HEK293 (cell line): ENCODE results near the gene TIGD4.

Experiments
- CTCF ChIA-PET: fragments of 350-600 bp; formaldehyde crosslinking; extraction: SDS; loops from one replicate; lab custom pipeline; 2021; ENCODE audit warnings: antibody characterized with exemption; lab: Yijun Ruan, JAX
- POLR2A ChIA-PET: fragments of 300-600 bp; formaldehyde crosslinking; extraction: SDS; loops from one replicate; lab custom pipeline; 2020; ENCODE audit warnings: antibody characterized with exemption, inconsistent platforms; lab: Yijun Ruan, JAX
- H3K27ac ChIP-seq: fragments of 200-500 bp; sonication (Bioruptor generic); 2 replicates; pipeline ENCODE4 v1.5.1; 2014; ENCODE audit warnings: low read depth, low read length, control low read depth, inconsistent platforms; ENCODE audit errors: extremely low read depth
- H3K36me3 ChIP-seq, 2 experiments: fragments of 200-500 bp in 1 of 2; sonication (Bioruptor generic) in 1 of 2; 1 replicate in 1 of 2; 2 replicates in 1 of 2; pipeline ENCODE4 v1.5.1; 2014 to 2017; ENCODE audit warnings: inconsistent platforms in 2 of 2, low read length in 2 of 2; ENCODE audit not compliant: control insufficient read depth in 2 of 2, insufficient read depth in 1 of 2
- H3K4me1 ChIP-seq: fragments of 200-500 bp; sonication (Bioruptor generic); 2 replicates; pipeline ENCODE4 v1.5.1; 2014; ENCODE audit warnings: mild to moderate bottlenecking, low read length, inconsistent platforms; ENCODE audit not compliant: control insufficient read depth, insufficient read depth
- H3K4me3 ChIP-seq: 2 replicates; pipeline ENCODE4 v1.5.1; 2011; ENCODE audit warnings: low read depth, mild to moderate bottlenecking, control low read depth, low read length, moderate library complexity
- H3K9me3 ChIP-seq: fragments of 200-500 bp; sonication (Bioruptor generic); 2 replicates; pipeline ENCODE4 v1.5.1; 2014; ENCODE audit warnings: low read depth, low read length, inconsistent platforms; ENCODE audit not compliant: control insufficient read depth, insufficient read depth
- GLI2 ChIP-seq: fragments of 450-650 bp; formaldehyde crosslinking; IDR thresholded peaks from 2 replicates; pipeline ENCODE4; 2017; ENCODE audit warnings: missing biosample characterization, missing genetic modification characterization, low read depth, borderline replicate concordance
- MZF1 ChIP-seq: fragments of 450-650 bp; formaldehyde crosslinking; IDR thresholded peaks from 2 replicates; pipeline ENCODE4 v1.5.1; 2017; ENCODE audit warnings: missing biosample characterization, missing genetic modification characterization, borderline replicate concordance
- REPIN1 ChIP-seq: fragments of 450-650 bp; formaldehyde crosslinking; IDR thresholded peaks from 2 replicates; pipeline ENCODE4 v1.5.1; 2017; ENCODE audit warnings: missing biosample characterization, missing genetic modification characterization, low read depth
- ZFP37 ChIP-seq: fragments of 450-650 bp; formaldehyde crosslinking; IDR thresholded peaks from 2 replicates; pipeline ENCODE4 v1.5.1; 2016; ENCODE audit warnings: missing biosample characterization, missing genetic modification characterization
- ZNF223 ChIP-seq: fragments of 450-650 bp; formaldehyde crosslinking; IDR thresholded peaks from 2 replicates; pipeline ENCODE4 v1.5.1; 2016; ENCODE audit warnings: missing biosample characterization, missing genetic modification characterization
- ZNF311 ChIP-seq: fragments of 450-650 bp; formaldehyde crosslinking; IDR thresholded peaks from 2 replicates; pipeline ENCODE4 v1.5.1; 2017; ENCODE audit warnings: missing biosample characterization, missing genetic modification characterization, borderline replicate concordance
- ZNF514 ChIP-seq: fragments of 450-650 bp; formaldehyde crosslinking; IDR thresholded peaks from 2 replicates; pipeline ENCODE4 v1.5.1; 2016; ENCODE audit warnings: missing biosample characterization, missing genetic modification characterization
- ZNF558 ChIP-seq: fragments of 450-650 bp; formaldehyde crosslinking; IDR thresholded peaks from 2 replicates; pipeline ENCODE4 v1.5.1; 2016; ENCODE audit warnings: missing biosample characterization, missing genetic modification characterization
- ZNF571 ChIP-seq: fragments of 450-650 bp; formaldehyde crosslinking; IDR thresholded peaks from 2 replicates; pipeline ENCODE4 v1.5.0; 2017; ENCODE audit warnings: missing biosample characterization, missing genetic modification characterization
- ZNF830 ChIP-seq: fragments of 450-650 bp; IDR thresholded peaks from 2 replicates; pipeline ENCODE4 v1.5.0; 2018; ENCODE audit warnings: missing biosample characterization, missing genetic modification characterization, low read depth, mild to moderate bottlenecking, moderate library complexity
- ZNF843 ChIP-seq: fragments of 450-650 bp; formaldehyde crosslinking; IDR thresholded peaks from 2 replicates; pipeline ENCODE4 v1.5.1; 2016; ENCODE audit warnings: missing biosample characterization, missing genetic modification characterization
- ZSCAN16 ChIP-seq: fragments of 450-650 bp; formaldehyde crosslinking; IDR thresholded peaks from 2 replicates; pipeline ENCODE4 v1.5.1; 2016; ENCODE audit warnings: missing biosample characterization, missing genetic modification characterization
- TF ChIP-seq, protein P1 (sequence below): fragments of 450-650 bp; formaldehyde crosslinking; IDR thresholded peaks from 2 replicates; pipeline ENCODE4 v1.5.0; 2017; ENCODE audit warnings: missing biosample characterization, missing genetic modification characterization, borderline replicate concordance
- TF ChIP-seq, protein P2 (sequence below): fragments of 450-650 bp; formaldehyde crosslinking; IDR thresholded peaks from 2 replicates; pipeline ENCODE4 v1.5.1; 2016; ENCODE audit warnings: missing biosample characterization, missing genetic modification characterization
- TF ChIP-seq, protein P3 (sequence below): fragments of 450-650 bp; formaldehyde crosslinking; IDR thresholded peaks from 2 replicates; pipeline ENCODE4 v1.5.1; 2016; ENCODE audit warnings: missing biosample characterization, missing genetic modification characterization
- TF ChIP-seq, protein P4 (sequence below): fragments of 450-650 bp; formaldehyde crosslinking; IDR thresholded peaks from 2 replicates; pipeline ENCODE4 v1.5.1; 2016; ENCODE audit warnings: missing biosample characterization, missing genetic modification characterization
- TF ChIP-seq, protein P5 (sequence below): fragments of 450-650 bp; formaldehyde crosslinking; IDR thresholded peaks from 2 replicates; pipeline ENCODE4 v1.5.1; 2016; ENCODE audit warnings: missing biosample characterization, missing genetic modification characterization
- TF ChIP-seq, protein P6 (sequence below): fragments of 450-650 bp; formaldehyde crosslinking; IDR thresholded peaks from 2 replicates; pipeline ENCODE4 v1.5.1; 2017; ENCODE audit warnings: missing biosample characterization, missing genetic modification characterization

TIGD4 gene

DNA sequence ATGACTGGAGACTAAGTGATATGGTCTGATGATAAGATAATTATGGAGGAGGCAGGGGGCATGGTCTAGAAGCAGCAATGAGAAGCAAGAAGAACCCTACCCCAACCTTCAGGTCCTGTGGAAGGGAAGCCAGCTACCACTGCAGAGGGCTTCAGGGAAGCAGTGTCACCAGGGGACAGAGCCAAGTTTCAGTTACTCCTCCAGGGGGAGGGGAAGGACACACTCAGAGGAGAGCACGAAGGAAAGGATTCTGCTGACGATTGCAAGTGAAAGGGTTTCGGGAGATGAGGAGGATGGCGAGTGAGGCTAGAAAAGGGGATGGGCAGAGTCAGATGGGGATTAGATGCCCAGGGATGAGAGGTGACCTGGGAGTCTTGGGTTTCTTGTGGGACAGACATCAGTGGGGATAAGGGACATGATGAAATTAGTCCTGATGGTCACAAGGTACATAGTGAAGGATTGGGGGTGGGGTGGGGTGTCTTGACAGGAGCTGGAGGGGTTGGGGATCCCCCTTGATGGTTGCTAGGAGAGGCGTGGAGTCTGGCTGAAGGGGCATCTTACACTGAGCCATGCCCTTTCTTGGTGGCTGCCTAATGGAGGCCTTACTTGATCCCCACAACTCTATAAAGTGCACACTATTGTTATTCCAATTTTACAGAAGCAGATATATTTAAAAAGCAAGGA lies 45.4 kb downstream of the TIGD4 start:
- TF ChIP-seq ZNF558 (tag by site-specific recombination) (no peak), ZFP37 (tag by site-specific recombination) (no peak), ZNF223 (no peak), ZNF571 (no peak), ZNF311 (no peak), ZNF843 (tag by site-specific recombination) (no peak), ZNF514 (tag by site-specific recombination) (no peak), ZNF830 (no peak), REPIN1 (tag by site-specific recombination) (no peak), GLI2 (tag by site-specific recombination) (no peak), MZF1 (no peak), ZSCAN16 (no peak)
- TF ChIP-seq, protein P1, sequence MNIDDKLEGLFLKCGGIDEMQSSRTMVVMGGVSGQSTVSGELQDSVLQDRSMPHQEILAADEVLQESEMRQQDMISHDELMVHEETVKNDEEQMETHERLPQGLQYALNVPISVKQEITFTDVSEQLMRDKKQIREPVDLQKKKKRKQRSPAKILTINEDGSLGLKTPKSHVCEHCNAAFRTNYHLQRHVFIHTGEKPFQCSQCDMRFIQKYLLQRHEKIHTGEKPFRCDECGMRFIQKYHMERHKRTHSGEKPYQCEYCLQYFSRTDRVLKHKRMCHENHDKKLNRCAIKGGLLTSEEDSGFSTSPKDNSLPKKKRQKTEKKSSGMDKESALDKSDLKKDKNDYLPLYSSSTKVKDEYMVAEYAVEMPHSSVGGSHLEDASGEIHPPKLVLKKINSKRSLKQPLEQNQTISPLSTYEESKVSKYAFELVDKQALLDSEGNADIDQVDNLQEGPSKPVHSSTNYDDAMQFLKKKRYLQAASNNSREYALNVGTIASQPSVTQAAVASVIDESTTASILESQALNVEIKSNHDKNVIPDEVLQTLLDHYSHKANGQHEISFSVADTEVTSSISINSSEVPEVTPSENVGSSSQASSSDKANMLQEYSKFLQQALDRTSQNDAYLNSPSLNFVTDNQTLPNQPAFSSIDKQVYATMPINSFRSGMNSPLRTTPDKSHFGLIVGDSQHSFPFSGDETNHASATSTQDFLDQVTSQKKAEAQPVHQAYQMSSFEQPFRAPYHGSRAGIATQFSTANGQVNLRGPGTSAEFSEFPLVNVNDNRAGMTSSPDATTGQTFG (tag by site-specific recombination) = no peak
- TF ChIP-seq, protein P2, sequence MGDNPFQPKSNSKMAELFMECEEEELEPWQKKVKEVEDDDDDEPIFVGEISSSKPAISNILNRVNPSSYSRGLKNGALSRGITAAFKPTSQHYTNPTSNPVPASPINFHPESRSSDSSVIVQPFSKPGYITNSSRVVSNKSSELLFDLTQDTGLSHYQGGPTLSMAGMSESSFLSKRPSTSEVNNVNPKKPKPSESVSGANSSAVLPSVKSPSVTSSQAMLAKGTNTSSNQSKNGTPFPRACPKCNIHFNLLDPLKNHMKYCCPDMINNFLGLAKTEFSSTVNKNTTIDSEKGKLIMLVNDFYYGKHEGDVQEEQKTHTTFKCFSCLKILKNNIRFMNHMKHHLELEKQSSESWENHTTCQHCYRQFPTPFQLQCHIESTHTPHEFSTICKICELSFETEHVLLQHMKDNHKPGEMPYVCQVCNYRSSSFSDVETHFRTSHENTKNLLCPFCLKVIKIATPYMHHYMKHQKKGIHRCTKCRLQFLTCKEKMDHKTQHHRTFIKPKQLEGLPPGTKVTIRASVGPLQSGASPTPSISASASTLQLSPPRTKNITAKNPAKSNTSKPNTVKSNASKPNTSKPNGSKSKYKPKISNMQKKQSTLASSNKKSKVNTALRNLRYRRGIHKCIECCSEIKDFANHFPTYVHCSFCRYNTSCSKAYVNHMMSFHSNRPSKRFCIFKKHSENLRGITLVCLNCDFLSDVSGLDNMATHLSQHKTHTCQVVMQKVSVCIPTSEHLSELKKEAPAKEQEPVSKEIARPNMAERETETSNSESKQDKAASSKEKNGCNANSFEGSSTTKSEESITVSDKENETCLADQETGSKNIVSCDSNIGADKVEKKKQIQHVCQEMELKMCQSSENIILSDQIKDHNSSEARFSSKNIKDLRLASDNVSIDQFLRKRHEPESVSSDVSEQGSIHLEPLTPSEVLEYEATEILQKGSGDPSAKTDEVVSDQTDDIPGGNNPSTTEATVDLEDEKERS (tag by site-specific recombination) = no peak
- TF ChIP-seq, protein P3, sequence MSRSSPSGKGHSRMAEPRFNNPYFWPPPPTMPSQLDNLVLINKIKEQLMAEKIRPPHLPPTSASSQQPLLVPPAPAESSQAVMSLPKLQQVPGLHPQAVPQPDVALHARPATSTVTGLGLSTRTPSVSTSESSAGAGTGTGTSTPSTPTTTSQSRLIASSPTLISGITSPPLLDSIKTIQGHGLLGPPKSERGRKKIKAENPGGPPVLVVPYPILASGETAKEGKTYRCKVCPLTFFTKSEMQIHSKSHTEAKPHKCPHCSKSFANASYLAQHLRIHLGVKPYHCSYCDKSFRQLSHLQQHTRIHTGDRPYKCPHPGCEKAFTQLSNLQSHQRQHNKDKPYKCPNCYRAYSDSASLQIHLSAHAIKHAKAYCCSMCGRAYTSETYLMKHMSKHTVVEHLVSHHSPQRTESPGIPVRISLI (tag by site-specific recombination) = no peak
- TF ChIP-seq, protein P4, sequence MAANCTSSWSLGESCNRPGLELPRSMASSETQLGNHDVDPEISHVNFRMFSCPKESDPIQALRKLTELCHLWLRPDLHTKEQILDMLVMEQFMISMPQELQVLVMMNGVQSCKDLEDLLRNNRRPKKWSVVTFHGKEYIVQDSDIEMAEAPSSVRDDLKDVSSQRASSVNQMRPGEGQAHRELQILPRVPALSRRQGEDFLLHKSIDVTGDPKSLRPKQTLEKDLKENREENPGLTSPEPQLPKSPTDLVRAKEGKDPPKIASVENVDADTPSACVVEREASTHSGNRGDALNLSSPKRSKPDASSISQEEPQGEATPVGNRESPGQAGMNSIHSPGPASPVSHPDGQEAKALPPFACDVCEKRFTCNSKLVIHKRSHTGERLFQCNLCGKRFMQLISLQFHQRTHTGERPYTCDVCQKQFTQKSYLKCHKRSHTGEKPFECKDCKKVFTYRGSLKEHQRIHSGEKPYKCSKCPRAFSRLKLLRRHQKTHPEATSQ = no peak
- TF ChIP-seq, protein P5, sequence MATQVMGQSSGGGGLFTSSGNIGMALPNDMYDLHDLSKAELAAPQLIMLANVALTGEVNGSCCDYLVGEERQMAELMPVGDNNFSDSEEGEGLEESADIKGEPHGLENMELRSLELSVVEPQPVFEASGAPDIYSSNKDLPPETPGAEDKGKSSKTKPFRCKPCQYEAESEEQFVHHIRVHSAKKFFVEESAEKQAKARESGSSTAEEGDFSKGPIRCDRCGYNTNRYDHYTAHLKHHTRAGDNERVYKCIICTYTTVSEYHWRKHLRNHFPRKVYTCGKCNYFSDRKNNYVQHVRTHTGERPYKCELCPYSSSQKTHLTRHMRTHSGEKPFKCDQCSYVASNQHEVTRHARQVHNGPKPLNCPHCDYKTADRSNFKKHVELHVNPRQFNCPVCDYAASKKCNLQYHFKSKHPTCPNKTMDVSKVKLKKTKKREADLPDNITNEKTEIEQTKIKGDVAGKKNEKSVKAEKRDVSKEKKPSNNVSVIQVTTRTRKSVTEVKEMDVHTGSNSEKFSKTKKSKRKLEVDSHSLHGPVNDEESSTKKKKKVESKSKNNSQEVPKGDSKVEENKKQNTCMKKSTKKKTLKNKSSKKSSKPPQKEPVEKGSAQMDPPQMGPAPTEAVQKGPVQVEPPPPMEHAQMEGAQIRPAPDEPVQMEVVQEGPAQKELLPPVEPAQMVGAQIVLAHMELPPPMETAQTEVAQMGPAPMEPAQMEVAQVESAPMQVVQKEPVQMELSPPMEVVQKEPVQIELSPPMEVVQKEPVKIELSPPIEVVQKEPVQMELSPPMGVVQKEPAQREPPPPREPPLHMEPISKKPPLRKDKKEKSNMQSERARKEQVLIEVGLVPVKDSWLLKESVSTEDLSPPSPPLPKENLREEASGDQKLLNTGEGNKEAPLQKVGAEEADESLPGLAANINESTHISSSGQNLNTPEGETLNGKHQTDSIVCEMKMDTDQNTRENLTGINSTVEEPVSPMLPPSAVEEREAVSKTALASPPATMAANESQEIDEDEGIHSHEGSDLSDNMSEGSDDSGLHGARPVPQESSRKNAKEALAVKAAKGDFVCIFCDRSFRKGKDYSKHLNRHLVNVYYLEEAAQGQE (tag by site-specific recombination) = no peak
- TF ChIP-seq, protein P6, sequence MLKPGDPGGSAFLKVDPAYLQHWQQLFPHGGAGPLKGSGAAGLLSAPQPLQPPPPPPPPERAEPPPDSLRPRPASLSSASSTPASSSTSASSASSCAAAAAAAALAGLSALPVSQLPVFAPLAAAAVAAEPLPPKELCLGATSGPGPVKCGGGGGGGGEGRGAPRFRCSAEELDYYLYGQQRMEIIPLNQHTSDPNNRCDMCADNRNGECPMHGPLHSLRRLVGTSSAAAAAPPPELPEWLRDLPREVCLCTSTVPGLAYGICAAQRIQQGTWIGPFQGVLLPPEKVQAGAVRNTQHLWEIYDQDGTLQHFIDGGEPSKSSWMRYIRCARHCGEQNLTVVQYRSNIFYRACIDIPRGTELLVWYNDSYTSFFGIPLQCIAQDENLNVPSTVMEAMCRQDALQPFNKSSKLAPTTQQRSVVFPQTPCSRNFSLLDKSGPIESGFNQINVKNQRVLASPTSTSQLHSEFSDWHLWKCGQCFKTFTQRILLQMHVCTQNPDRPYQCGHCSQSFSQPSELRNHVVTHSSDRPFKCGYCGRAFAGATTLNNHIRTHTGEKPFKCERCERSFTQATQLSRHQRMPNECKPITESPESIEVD (tag by site-specific recombination) = no peak
- no peak overlapping the region for H3K27ac ChIP-seq
- CTCF ChIA-PET = interaction anchor here (1.0 to 2.3 kb wide), 3 partner anchors 233 to 325 kb away, joined by 3 to 11 read pairs (median 6); no protein-coding TSS in a partner anchor
- POLR2A ChIA-PET = interaction anchor here (0.5 kb wide), 1 partner anchor 77 kb away, joined by 11 read pairs; no protein-coding TSS in a partner anchor
- no peak overlapping the region for H3K4me3 ChIP-seq
- H3K4me1 ChIP-seq = no peaks in the 10 kb centered on the region
- no peaks in the 10 kb centered on the region for H3K36me3 ChIP-seq
- no peaks in the 10 kb centered on the region for H3K9me3 ChIP-seq
